ENCODE measurements around the gene ZFYVE26.

The ZFYVE26 gene

DNA sequence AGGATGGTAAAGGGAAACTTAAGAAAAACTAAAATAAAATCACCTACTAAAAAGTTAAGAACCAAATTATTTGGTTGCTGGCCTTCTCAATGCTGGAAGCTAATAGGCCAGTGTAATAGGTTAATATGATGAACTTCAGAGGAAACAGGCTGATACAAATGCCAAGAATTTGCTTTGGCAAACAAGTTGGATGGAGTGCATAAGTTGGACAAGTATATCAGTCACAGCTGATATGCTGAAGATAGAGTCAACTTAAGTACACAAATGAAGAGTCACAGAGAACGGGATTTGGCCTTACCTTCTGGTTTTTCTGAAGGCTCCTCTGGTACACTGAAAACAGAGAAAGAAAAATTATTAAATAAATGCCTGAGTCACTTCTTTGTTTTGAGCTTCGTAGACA, 48.2 kb downstream of the ZFYVE26 start:
- Histone ChIP-seq H3K36me3 (ENCODE audit: insufficient read depth, low read length) (peaks cover 99% of the 10 kb centered on the region), H3K9ac (ENCODE audit: low read depth, low read length) (no peak overlapping the region), H3K9me3 (ENCODE audit: insufficient read depth, low read depth, low read length) (no peaks in the 10 kb centered on the region), H3K4me1 (ENCODE audit: insufficient read depth, low read length) (no peaks in the 10 kb centered on the region), H3K27me3 (ENCODE audit: insufficient read depth, low read length) (no peaks in the 10 kb centered on the region), H3K27ac (ENCODE audit: low read depth, low read length) (no peak overlapping the region), H3K4me3 (ENCODE audit: low read length) (no peak overlapping the region)
- 81% methylated on average over 1 of the region's 2 CpGs for WGBS

DNA sequence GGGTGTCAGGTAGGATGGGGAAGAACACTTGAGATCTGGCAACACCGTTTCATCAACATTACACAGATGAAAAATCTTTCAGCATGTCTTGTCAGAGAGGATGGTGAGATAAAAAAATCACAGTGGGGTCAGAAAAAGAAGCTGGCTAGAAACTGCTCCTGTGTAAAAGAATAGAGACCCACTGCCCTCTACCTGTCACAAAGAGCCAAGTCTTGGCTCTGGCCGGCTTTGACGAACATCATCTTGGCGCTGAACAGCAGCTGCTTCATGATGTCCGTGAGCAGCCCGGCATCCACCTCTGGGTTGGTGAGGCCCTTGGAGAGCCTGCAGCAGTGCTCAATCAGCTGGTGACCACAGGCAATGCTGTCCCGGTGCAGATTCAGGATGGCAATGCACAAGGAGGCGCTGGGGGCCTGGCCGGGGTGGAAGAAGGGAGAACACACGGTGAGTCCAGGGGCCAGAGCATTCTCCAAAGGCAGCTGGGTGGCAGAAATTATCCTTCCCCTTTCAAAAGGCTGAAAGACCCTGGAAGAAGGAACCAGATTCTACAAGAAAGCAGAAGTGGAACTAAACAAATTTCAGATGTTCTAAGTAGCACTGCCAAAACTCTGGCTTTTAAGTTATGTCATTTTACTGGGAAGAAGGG, 50.2 kb downstream of the ZFYVE26 start:
- no peak overlapping the region for H3K4me3 ChIP-seq (ENCODE audit: low read length)
- H3K9me3 ChIP-seq (ENCODE audit: insufficient read depth, low read depth, low read length), result no peaks in the 10 kb centered on the region
- no peak overlapping the region for H3K9ac ChIP-seq (ENCODE audit: low read depth, low read length)
- H3K27me3 ChIP-seq (ENCODE audit: insufficient read depth, low read length), result no peaks in the 10 kb centered on the region
- no peak overlapping the region for H3K27ac ChIP-seq (ENCODE audit: low read depth, low read length)
- WGBS, result 92% methylated on average over 10 of the region's 10 CpGs
- no peaks in the 10 kb centered on the region for H3K4me1 ChIP-seq (ENCODE audit: insufficient read depth, low read length)
- peaks cover 97% of the 10 kb centered on the region for H3K36me3 ChIP-seq (ENCODE audit: insufficient read depth, low read length)

DNA sequence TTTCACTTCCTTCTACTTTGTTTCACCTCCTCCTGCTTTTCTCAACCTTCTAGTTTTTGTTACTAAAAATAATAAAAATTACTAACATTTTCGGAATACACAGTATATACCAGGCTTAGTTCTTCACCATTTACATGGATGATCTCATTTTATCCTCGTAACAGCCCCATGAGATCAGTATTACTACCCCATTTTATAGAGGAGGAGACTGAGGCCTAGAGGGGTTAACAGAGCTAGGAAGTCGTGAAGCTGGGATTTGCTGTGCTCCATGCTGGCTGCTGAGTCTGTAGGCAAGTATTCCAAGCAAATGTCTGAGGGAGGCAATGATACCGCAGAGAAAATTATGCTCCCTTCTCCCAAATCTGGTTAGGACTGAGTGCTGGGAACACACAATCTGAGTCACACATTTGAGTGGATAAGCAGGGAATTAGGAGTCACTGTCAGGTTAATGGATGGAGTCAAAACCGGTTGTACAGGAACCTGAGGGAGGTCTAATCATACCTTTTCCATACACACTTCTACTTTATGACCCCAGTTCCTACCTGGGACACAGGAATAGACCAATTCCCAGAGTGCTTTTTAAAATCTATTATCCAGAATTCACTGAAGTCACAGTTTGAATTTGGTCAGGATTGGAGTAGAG, 51.1 kb downstream of the ZFYVE26 start:
- WGBS, result 98% methylated on average over 5 of the region's 5 CpGs
- Histone ChIP-seq H3K36me3 (ENCODE audit: insufficient read depth, low read length) (peaks cover 97% of the 10 kb centered on the region), H3K27ac (ENCODE audit: low read depth, low read length) (no peak overlapping the region), H3K4me1 (ENCODE audit: insufficient read depth, low read length) (no peaks in the 10 kb centered on the region), H3K27me3 (ENCODE audit: insufficient read depth, low read length) (no peaks in the 10 kb centered on the region), H3K9me3 (ENCODE audit: insufficient read depth, low read depth, low read length) (no peaks in the 10 kb centered on the region), H3K4me3 (ENCODE audit: low read length) (no peak overlapping the region), H3K9ac (ENCODE audit: low read depth, low read length) (no peak overlapping the region)

DNA sequence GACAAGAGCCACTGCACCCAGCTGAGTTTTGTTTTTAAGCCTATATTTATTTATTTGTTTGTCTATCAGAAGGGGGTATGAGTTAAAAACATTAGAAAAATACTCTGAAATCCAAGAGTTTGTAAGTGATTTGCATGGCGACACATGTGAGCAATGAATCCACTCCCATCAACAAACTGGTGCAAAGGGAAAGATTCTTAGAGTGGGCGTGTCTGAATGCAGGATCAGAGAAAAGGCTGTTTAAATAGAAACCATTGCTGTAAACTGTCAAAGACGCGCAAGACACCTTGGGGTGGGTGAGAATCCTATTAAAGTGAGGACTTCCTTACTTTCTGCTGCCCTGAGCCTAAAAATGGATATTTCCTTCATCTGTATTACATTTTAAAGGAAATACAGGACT, 51.9 kb downstream of the ZFYVE26 start:
- Histone ChIP-seq H3K4me3 (ENCODE audit: low read length) (no peak overlapping the region), H3K36me3 (ENCODE audit: insufficient read depth, low read length) (peaks cover 97% of the 10 kb centered on the region), H3K27ac (ENCODE audit: low read depth, low read length) (no peak overlapping the region), H3K4me1 (ENCODE audit: insufficient read depth, low read length) (no peaks in the 10 kb centered on the region), H3K9ac (ENCODE audit: low read depth, low read length) (no peak overlapping the region), H3K27me3 (ENCODE audit: insufficient read depth, low read length) (no peaks in the 10 kb centered on the region), H3K9me3 (ENCODE audit: insufficient read depth, low read depth, low read length) (no peaks in the 10 kb centered on the region)
- 93% methylated on average over 4 of the region's 4 CpGs for WGBS

DNA sequence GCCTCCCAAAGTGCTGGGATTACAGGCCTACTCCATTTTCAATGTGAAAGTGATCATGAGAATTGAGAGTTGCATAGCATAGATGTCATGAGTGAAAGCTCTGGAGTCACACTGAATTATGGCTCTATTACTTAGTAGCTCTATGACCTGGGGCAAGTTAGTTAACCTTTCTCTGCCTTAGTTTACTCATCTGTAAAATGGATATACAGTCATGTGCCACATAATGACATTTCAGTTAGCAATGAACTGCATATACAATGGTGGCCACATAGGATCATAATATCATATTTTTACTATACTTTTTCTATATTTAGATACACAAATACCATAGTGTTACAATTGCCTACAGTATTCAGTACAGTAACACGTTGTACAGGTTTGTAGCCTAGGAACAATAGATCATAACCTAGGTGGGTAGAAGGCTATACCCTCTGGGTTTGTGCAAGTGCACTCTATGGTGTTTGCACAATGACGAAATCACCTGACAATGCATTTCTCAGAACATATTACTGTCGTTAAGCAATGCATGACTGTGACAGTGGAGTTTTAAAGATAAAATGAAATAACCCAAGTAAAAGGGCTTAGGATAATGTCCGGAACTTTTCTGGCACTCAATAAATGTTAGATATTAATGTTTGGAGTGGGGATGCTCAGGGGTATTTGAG, 53.1 kb downstream of the ZFYVE26 start:
- Histone ChIP-seq H3K4me1 (ENCODE audit: insufficient read depth, low read length) (no peaks in the 10 kb centered on the region), H3K9ac (ENCODE audit: low read depth, low read length) (no peak overlapping the region)
- 93% methylated on average over 4 of the region's 4 CpGs for WGBS

GRCh38 chr14:67762051-67762450, 54.3 kb downstream of the ZFYVE26 start:
- H3K36me3 ChIP-seq (ENCODE audit: insufficient read depth, low read length), result peaks cover 73% of the 10 kb centered on the region
- 94% methylated on average over 5 of the region's 5 CpGs for WGBS
- H3K27me3 ChIP-seq (ENCODE audit: insufficient read depth, low read length), result no peaks in the 10 kb centered on the region
- no peaks in the 10 kb centered on the region for H3K9me3 ChIP-seq (ENCODE audit: insufficient read depth, low read depth, low read length)
- H3K9ac ChIP-seq (ENCODE audit: low read depth, low read length), result no peak overlapping the region
- no peak overlapping the region for H3K27ac ChIP-seq (ENCODE audit: low read depth, low read length)
- H3K4me3 ChIP-seq (ENCODE audit: low read length), result no peak overlapping the region
- no peaks in the 10 kb centered on the region for H3K4me1 ChIP-seq (ENCODE audit: insufficient read depth, low read length)

More for the DNA sequence above, 53.1 kb downstream of the ZFYVE26 start:
- Histone ChIP-seq H3K9me3 (ENCODE audit: insufficient read depth, low read depth, low read length) (no peaks in the 10 kb centered on the region), H3K36me3 (ENCODE audit: insufficient read depth, low read length) (peaks cover 85% of the 10 kb centered on the region), H3K27me3 (ENCODE audit: insufficient read depth, low read length) (no peaks in the 10 kb centered on the region), H3K27ac (ENCODE audit: low read depth, low read length) (no peak overlapping the region), H3K4me3 (ENCODE audit: low read length) (no peak overlapping the region)

DNA sequence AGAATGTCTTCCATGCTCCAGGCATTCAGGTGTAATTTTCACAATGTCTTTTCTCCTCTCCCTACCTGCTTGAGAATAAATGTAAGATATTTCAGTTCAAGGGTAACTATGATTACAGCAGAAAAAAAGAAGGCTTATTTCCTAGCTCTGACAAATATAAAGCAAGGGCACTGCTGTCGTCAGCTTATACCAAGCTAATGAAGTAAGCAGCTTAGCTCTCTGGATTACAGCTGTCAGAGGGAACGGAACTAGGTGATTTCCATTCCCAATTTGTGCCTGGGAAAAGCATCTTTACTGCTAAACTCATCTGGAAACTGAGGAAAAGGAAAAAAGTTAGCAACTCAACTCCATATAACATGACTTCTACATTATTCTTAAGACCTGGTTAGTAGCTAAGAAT, 56.5 kb downstream of the ZFYVE26 start:
- Histone ChIP-seq H3K27me3 (ENCODE audit: insufficient read depth, low read length) (no peaks in the 10 kb centered on the region), H3K4me1 (ENCODE audit: insufficient read depth, low read length) (no peaks in the 10 kb centered on the region), H3K9ac (ENCODE audit: low read depth, low read length) (no peak overlapping the region), H3K27ac (ENCODE audit: low read depth, low read length) (no peak overlapping the region), H3K36me3 (ENCODE audit: insufficient read depth, low read length) (peaks cover 68% of the 10 kb centered on the region), H3K4me3 (ENCODE audit: low read length) (no peak overlapping the region), H3K9me3 (ENCODE audit: insufficient read depth, low read depth, low read length) (no peaks in the 10 kb centered on the region)
- 95% methylated on average over 2 of the region's 2 CpGs for WGBS

GRCh38 chr14:67757175-67757574, 59.2 kb downstream of the ZFYVE26 start:
- 91% methylated on average over 3 of the region's 3 CpGs for WGBS
- Histone ChIP-seq H3K9ac (ENCODE audit: low read depth, low read length) (no peak overlapping the region), H3K9me3 (ENCODE audit: insufficient read depth, low read depth, low read length) (no peaks in the 10 kb centered on the region), H3K27ac (ENCODE audit: low read depth, low read length) (no peak overlapping the region), H3K27me3 (ENCODE audit: insufficient read depth, low read length) (no peaks in the 10 kb centered on the region), H3K4me3 (ENCODE audit: low read length) (no peak overlapping the region), H3K4me1 (ENCODE audit: insufficient read depth, low read length) (no peaks in the 10 kb centered on the region), H3K36me3 (ENCODE audit: insufficient read depth, low read length) (peaks cover 69% of the 10 kb centered on the region)

DNA sequence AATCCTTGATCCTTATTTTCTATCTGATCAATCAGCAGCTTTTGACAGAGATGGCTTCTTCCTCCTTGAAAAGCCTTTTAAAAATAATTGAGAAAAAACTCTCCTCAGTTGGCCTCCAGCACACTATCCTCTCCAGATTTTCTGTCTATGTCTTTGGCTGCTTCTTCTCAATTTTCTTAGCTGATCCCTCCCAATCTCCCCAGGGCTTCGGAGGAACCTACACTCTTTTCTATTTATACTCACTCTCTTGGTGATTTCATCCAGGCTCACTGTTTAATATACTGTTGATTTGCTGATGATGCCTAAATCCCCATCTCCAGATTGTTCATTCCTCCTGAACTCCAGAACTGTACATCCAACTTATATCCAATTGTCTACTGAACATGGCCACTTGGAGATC, 59.9 kb downstream of the ZFYVE26 start:
- no peak overlapping the region for H3K9ac ChIP-seq (ENCODE audit: low read depth, low read length)
- no peak overlapping the region for H3K27ac ChIP-seq (ENCODE audit: low read depth, low read length)
- 93% methylated on average over 1 of the region's 1 CpG for WGBS
- H3K4me1 ChIP-seq (ENCODE audit: insufficient read depth, low read length), result no peaks in the 10 kb centered on the region
- no peaks in the 10 kb centered on the region for H3K27me3 ChIP-seq (ENCODE audit: insufficient read depth, low read length)
- peaks cover 68% of the 10 kb centered on the region for H3K36me3 ChIP-seq (ENCODE audit: insufficient read depth, low read length)
- no peak overlapping the region for H3K4me3 ChIP-seq (ENCODE audit: low read length)
- H3K9me3 ChIP-seq (ENCODE audit: insufficient read depth, low read depth, low read length), result no peaks in the 10 kb centered on the region

DNA sequence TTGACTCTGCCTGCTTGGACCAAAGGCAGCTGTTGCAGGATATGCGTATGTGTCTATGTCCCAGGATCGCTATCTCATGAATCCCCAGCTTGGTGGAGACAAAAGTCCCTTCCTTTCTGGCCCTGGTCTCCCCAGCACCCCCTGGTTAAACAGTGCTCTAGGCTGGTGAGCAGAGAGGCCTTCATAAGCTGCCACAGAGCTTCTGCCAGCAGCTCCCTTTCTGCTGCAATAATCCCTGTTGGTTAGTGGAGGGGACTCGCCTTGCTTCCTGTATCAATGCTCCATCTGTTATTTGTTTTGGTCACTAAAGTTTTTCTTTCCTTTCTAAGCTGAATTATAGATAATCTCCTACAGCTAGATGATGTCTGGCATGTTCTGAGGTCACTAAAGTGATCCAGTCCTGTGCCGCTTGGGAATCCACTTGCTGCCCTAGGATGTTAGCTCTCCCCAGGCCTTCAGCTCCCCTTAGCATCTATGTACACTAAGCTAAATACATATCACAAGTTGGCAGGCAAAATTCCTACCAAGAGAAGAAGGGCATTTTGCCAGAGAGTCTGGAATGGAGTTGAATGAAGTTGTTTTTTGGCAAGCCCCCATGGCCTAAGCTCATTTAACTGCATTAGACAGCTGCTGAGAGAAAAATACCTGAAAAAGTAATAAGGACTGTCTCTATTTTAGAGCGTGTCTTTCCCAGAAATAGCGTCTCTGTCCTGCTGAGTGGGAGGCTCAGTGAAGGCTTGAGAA, 66.9 kb downstream of the ZFYVE26 start:
- Histone ChIP-seq H3K9me3 (ENCODE audit: insufficient read depth, low read depth, low read length) (no peaks in the 10 kb centered on the region), H3K4me1 (ENCODE audit: insufficient read depth, low read length) (no peaks in the 10 kb centered on the region), H3K4me3 (ENCODE audit: low read length) (no peak overlapping the region), H3K36me3 (ENCODE audit: insufficient read depth, low read length) (peaks cover 71% of the 10 kb centered on the region), H3K27ac (ENCODE audit: low read depth, low read length) (no peak overlapping the region), H3K9ac (ENCODE audit: low read depth, low read length) (no peak overlapping the region), H3K27me3 (ENCODE audit: insufficient read depth, low read length) (no peaks in the 10 kb centered on the region)
- 94% methylated on average over 6 of the region's 6 CpGs for WGBS

DNA sequence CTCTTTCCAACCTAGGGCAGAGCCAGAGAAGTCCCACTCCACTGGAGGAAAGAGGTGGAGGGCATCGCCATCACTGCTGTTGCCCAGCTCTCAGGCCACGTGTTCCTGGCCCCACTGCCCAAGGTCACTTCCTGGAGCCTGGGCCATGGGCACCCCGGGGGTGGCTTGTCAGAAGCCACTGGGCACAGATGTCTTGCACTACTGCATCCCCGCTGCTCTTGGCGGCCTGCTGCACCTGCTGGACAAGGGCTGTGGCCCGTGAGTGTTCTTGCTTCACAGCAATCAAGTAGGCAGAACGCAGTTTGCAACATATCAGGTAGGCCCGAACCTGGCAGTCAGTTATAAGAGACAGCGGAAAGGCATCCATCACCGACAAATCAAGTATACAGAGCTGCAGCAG, 68.1 kb downstream of the ZFYVE26 start:
- H3K36me3 ChIP-seq (ENCODE audit: insufficient read depth, low read length), result peaks cover 59% of the 10 kb centered on the region
- WGBS, result 94% methylated on average over 10 of the region's 10 CpGs

More for the DNA sequence above, 68.1 kb downstream of the ZFYVE26 start:
- no peaks in the 10 kb centered on the region for H3K9me3 ChIP-seq (ENCODE audit: insufficient read depth, low read depth, low read length)
- no peak overlapping the region for H3K4me3 ChIP-seq (ENCODE audit: low read length)
- no peak overlapping the region for H3K27ac ChIP-seq (ENCODE audit: low read depth, low read length)
- no peaks in the 10 kb centered on the region for H3K27me3 ChIP-seq (ENCODE audit: insufficient read depth, low read length)
- H3K9ac ChIP-seq (ENCODE audit: low read depth, low read length), result no peak overlapping the region
- no peaks in the 10 kb centered on the region for H3K4me1 ChIP-seq (ENCODE audit: insufficient read depth, low read length)

All from HUES64 (cell line).